GM11168 (cell line): Measurements from ENCODE around the gene ADAMTS6.

Source experiments
- in situ Hi-C: fragments of 300-500 bp; cut with MboI; formaldehyde crosslinking; loops from one replicate; pipeline ENCODE4 v1.12.0; 2022; ENCODE audit warnings: low sequenced_read_pairs; ENCODE audit not compliant: unreplicated experiment

Gene ADAMTS6

DNA sequence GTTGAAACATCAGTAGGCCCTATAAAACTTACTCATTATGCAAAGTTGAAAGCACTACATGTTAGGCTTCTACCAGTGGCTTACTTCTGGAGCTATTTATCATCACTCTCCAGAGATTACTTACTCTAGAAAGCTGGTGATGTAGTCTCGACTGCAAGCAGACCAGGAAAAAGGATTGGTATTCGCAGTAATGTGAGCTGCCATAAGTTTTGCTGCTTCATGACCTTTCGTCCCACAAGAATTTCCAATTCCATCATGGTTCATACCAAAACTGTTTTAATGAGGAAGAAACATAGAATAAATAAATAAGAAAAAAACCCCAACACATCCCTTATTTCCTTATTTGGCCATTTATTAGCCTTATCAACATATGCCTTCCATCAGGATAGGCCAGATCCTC is 181.9 kb downstream of the ADAMTS6 start:
- in situ Hi-C loops = no loop called here

DNA sequence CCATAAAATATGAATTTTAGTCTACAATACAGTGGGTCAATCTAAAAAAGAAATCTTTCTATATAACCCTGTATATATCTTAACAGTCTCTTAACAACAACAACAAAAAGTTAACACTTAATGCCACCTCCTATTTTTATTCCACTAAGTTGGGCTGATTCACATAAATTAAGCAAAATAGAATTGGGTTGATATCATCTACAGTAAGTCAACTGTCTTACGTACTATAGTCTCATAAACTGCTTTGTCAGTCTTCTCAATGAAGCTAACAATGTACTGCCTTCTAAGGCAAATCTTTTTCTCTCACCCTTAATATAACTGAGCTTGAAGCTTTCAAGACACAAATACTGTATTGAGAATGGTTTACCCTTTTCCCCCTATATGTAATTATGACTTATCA is 185.7 kb downstream of the ADAMTS6 start:
- in situ Hi-C loops = no loop called here

DNA sequence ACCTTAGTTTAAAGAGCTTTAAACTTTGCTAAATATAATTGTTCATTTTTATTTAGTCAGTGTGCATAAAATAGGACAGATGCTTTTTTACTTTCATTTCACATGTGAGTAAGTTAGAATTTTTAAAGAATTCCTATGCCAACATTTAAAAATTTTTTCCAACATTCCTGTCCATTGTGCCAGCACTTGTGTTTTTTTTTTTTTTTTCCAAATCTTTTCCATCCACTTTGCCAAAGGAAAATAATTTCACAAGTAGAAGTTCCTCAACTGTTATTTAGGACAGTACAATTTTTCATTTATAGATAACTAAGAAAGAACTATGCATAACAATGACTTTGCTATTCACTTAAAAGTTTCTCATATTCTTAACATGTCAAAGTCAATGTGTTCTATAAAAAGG is 189.5 kb downstream of the ADAMTS6 start:
- in situ Hi-C loops = no loop called here

DNA sequence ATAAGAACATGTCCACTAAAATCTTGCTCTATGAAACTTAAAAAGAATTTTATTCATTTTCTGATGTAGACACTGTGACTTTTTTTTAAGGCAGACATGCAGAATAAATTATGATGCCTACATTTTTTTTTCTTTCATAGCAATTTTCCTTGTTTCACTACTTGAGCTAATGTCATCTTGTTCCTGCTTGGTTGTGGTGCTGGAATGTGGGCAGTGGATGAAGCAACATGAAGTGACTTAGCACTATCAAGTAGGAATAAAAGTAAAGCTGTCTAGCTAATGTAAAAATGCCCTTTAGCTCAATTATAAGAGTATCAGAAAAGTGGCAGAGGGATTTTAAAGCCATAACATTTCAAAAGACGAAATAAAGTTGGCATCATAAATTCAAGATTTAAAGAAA is 191.0 kb downstream of the ADAMTS6 start:
- in situ Hi-C loops = no loop called here

DNA sequence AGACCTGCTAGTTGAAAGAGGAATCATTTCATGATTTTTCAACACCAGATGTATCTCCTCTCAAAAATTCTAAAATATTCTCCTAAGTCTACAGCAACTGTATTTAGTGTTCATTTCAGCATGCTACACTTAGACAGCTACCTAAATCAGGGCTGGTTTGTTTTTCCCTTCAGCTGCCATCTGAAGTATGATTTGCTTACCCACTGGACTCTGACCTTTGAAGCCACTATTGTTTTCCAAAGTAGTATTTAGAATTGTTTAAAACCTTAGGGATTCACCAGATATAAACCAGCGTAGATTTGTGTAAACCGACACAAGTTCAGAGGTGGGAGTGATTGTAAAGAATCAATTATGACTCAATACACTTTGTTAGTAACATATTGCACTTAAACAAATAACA is 193.1 kb downstream of the ADAMTS6 start:
- in situ Hi-C loops = no loop called here

DNA sequence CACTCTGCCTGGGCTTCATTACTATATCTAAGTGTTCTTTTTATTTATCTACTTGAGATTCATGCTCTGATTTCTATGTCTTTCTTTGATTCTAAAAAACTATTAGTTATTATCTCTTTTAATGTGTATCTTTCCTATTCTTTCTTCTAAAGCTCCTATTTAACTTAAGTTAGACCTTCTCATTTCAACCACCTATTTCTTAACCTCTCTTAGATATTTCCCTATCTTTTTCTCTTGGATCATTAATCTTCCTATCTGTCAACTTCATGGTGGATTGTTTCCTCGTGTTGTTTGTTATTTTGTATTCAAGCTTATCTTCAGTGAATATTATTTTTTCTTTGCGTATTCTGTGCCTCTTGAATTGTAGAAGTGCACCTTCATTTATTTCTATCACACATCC is 202.1 kb downstream of the ADAMTS6 start:
- in situ Hi-C loops = no loop called here

DNA sequence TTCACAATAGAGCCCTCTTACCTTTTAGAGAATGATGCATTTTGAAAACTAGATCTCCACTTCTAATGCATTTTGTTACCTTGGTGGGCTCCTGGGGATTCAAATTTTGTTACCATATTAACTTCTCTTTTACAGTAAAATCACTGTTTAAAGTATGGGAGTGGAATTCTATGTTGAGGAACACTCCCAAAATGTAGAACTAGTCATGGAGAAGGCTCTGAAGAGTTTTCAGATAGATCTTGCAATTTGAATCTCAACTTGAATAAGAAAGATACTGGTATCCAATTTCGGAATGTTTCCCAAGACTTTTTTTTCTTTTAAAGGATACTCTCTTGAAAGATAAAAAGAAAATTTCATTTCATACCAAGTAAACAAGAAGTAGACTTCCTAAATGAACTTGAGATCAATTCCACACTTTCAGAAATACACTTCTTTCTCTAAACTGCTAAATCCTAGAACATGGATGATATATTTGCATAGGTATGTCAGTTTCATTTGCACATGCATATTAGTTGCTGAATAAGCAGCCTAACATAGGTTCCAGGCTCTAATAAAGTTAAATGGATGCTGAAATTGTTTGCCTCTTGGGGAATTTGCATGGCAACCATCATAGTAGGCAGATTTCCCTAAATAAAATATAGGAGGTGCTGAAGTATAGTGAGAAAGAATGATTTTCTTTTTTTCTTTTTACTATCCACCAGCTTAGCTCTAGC is 205.4 kb downstream of the ADAMTS6 start:
- in situ Hi-C loops = no loop called here

DNA sequence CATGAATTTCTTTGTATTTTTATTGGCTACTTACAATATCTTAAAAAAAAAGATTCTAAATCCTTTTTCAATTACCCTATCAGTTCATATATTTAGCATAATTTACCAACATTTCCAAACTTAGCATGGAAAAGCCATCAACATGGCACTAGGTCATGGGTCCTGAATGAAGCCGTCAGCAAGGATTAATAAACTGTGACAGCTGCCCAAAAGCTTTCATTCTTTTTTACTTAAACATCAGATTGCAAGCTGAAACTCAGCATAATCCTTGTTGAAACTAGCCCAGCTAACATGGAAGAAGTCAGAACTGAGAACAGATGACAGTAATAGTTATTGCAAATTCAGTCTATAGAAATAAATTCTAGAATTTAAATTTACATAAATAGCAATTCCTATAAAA is 209.8 kb downstream of the ADAMTS6 start:
- in situ Hi-C loops = no loop called here

DNA sequence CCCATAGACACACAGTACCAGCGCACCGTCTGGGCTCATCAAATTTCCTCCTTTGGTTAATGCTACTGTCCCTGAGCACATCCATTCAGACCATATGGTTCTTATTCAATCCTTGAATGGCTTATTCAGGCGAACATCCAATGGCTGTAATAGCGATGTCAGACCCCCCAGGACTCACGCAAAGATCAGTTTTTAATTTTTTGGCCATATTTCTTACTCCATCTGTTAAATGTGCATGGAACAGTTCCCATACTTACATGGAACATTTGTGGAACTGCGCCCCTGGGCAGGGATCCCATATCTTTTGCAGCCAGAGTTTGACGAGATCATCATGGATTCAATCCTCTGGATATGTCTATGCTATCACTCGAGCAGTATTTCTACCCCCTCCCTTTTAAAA is 213.2 kb downstream of the ADAMTS6 start:
- in situ Hi-C loops = no loop called here

DNA sequence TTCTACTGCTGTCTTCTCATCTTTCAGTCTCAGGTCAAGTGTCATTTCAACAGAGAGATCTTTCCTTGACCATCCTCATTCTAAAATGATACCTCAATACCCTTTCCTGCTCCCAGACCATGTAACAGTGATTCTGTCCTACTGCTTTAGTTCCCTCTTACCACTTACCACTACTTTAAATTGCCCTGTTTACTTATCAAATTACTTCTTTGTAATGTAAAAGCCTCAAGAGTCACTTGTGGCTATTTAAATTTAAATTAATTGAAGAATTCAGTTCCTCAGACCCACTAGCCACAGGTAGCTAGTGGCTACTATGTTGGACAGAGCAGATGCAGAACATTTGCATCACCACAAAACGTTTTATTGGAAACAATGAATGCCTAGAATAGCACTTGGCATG is 217.3 kb downstream of the ADAMTS6 start:
- in situ Hi-C loops = no loop called here

DNA sequence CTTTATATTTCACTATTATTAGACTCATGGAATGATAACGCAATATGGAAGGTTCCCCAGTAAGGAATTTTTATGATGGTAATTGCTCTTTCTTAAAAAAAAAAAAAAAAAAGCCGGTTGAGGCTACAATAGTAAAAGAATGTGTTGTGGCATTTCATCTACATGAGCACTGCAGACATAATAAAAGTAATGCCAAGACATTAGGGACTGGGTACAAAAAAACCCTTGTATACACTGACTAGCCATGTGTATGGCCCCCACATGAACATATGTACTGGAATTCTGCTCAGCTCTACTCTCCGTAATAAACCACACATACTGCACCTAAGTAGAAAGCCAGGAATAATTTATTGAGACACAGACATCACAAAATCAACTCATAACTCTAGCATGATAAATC is 218.4 kb downstream of the ADAMTS6 start:
- in situ Hi-C loops = no loop called here

DNA sequence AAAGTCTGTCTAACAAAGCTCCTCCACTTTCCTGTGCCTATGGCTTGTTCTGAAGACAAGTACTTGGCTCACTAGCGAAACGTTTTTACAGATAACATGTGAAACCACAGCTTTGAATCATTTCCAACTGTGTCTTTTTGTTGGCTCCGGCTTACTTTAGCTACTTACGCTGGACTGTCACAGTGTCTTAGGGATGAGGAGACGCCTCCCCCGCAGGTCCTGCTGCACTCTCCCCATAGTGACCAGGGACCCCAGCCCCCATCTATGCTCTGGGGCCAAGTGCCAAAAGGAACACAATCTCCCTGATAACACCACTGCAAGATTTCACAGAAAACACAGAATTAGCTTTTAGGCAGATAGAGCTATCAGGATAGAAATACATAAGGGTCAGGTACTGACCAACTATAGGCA is 219.1 kb downstream of the ADAMTS6 start:
- in situ Hi-C loops = no loop called here

DNA sequence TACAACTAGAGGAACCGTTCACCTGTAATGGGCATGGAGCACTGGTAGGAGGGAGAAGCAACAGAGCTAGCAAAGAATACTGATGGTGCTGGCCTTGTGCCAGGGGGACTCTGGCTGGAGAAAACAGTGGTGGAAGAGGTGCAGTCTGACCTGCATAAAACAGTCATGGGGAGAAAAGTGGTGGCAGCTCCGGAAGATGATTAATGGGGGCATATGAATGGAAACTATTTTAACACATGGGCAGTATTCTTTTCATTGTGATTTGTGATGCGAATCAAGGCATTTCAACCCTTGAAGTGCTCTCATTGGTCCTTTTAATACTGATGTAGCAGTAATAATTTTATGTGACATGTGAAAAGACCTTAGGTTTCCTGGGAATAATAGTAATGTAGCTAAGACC is 219.6 kb downstream of the ADAMTS6 start:
- in situ Hi-C loops = no loop called here

DNA sequence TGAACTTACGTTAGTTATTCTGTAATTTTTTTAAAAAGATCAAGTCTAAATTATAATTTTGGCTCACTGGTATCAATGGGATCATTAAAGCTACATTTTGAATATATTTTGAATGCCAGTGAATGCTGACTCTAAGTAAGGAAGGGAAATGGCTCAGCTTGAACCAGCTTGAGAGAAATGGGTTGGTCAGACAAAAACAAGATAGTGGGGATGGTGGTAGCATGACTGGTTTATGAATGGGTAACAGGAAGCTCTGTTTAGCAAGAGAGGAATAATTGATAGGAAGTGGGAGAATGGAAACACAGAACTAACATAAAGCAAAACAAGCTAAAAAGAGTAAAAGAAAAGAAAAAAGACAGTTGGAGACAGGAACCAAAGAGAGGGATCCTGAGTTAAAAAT is 220.2 kb downstream of the ADAMTS6 start:
- in situ Hi-C loops = no loop called here

DNA sequence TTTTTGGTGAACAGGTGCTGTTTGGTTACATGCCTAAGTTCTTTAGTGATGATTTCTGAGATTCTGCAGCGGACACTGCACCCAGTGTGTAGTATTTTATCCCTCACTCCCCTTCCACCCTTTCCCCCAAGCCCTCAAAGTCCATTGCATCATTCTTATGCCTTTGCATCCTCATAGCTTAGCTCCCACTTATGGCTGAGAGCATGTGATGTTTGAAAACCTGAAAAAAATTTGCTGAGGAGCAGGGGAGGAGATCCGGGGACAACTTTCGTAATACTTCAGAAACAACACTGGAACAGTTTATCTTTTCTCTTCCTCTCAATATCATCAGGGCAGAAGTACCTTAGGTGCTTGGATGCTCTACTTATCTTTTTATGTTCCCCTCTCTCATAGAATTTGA is 226.4 kb downstream of the ADAMTS6 start:
- in situ Hi-C loops = no loop called here

DNA sequence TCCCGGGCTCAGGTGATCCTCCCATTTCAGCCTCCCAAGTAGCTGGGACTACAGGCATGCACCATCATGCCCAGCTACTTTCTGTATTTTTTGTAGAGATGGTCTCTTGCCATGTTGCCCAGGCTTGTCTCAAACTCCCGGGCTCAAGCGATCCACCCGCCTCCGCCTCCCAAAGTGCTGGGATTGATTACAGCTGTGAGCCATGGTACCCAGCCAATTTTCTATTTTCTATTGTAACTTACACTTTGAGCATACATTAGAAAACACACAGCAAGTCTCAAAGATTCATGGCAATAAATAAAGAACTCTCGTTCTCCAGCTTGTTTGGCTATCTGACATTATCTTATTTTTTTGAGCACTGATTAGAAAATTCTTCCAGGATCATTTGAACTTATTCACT is 228.7 kb downstream of the ADAMTS6 start:
- in situ Hi-C loops = no loop called here

DNA sequence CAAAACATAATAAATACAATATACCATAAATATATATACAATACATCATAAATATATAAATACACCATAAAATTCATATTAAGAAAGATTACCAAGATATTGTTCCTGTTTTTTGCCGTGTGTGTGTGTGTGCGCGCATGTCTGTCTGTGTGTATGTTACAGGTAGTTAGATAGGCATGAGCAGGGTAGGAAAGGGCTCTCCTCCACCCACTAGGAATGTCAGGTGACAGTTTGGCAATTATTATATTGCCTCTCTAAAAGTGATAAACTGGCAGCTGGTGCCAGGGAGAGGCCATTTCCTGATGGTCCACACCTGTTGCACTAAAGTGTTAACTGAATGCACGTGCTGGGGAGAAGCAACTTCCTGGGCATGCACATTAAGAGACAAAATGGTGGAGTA is 232.8 kb downstream of the ADAMTS6 start:
- in situ Hi-C loops = no loop called here

DNA sequence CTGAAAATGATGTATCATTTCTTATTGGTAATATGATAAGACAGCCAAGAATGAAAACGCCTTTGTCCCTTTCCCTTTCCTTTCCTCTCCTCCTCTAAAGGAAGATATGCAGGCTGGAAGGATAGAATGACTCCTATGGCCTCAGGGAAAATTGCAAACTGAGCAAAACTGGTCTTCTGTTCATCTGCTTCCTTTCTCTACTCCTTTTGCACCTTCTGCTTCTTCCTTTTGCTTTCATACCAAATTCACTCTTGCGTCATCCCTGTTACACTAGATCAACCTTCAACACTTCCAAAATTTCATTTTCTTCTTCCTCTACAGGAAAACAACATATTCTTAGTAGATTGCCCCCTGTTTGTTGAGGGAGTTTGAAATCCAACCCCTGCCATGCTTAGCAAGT is 234.1 kb downstream of the ADAMTS6 start:
- in situ Hi-C loops = no loop called here

DNA sequence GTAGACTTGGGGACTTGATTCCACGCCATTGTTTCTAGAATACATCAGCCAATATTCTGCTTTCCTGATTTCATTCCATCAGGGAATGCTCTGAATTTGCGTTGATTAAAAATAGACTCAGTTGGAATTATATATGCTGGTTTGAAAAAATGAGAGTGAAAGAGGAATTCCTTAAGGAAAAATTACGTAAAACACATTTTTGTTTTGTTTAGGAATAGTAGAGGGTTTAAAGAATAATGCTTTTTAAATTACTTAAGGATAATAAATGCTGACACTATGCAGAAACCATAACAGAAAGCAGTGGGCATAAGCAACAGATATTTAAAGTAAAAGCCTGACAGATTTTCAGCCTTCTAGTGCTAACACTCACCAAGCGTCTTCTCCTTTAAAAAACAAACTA is 235.0 kb downstream of the ADAMTS6 start:
- in situ Hi-C loops = no loop called here

DNA sequence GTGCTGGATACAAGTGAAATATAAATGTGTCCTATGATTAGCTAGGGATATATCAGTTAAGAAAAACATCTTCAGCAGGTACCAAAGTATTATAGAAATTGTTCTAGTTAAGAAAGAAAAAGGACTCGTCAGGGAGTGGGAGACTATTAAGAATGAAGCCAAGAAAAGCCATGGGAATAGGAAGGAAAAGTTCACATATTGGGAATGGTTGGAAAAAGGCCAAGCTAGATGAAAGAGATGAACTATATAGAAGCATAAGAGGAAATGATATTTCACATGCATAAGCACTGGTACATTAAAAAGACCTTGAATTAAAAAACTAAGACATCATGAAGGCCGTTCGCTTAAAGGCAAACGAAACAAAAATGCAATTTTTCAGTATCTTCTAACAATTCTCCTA is 237.7 kb downstream of the ADAMTS6 start:
- in situ Hi-C loops = no loop called here

DNA sequence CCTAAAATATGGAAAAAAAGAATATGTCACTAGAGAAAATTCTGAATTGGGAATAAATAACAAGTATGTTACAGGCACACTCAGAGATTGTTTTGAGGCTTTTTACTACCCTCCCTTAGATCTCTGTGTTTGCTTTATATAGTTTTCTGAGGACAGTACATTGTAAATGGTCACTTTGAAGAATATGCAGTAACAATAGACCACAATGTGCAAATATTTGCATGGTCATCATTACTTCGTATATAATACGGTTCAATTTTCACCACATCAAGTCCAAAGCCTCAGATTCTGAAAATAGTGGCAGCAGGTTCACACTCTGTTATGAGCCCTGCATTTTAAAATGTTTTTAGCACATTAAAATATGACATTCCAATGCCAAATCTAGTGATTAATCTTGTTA is 238.6 kb downstream of the ADAMTS6 start:
- in situ Hi-C loops = no loop called here

DNA sequence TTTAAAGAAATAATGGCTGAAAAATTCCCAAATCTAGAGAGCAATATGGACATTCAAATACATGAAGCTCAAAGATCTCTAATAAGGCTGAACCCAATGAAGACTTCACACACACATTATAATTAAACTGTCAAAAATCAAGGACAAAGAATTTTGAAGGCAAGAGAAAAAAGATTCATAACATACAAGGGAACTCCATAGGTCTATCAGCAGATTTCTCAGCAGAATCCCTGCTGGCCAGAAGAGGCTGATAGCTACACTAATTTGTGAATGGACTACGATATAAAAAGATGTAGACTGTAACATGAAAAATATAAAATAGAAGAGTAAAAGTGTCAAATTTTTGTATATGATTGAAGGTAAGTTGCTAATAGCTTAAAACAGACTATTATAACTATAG is 251.9 kb downstream of the ADAMTS6 start:
- in situ Hi-C loops = no loop called here
